Chondrocyte (in vitro differentiated cells): ENCODE results near the gene GSG1L. TPM values are rescaled to one million over a fixed set of nuclear protein-coding genes. Genes with fewer than 3 reads are reported as not detected.
"Not testable (repeated sequence)": the region's sequence is repeated elsewhere in the genome, so short reads cannot be mapped to it uniquely, and the experiment has no call there.

Experiments
- DNase-seq: peaks from one replicate; pipeline ENCODE4 v3.0.0; 2021; ENCODE audit warnings: mixed read lengths, low spot score
- H3K27ac Mint-ChIP-seq: one replicate; pipeline ENCODE4 v1.8.0; 2021; ENCODE audit warnings: mild to moderate bottlenecking, moderate library complexity, mixed read lengths; ENCODE audit not compliant: unreplicated experiment
- H3K27me3 Mint-ChIP-seq: 2 replicates; pipeline ENCODE4 v1.8.0; 2021; ENCODE audit warnings: low read depth, mixed read lengths
- H3K36me3 Mint-ChIP-seq: 2 replicates; pipeline ENCODE4 v1.8.0; 2021; ENCODE audit warnings: low read depth, mixed read lengths
- H3K4me1 Mint-ChIP-seq: 2 replicates; pipeline ENCODE4 v1.8.0; 2021; ENCODE audit warnings: low read depth, mild to moderate bottlenecking, mixed read lengths
- H3K4me3 Mint-ChIP-seq: one replicate; pipeline ENCODE4 v1.8.0; 2021; ENCODE audit warnings: mild to moderate bottlenecking, moderate library complexity, mixed read lengths; ENCODE audit not compliant: unreplicated experiment
- H3K9me3 Mint-ChIP-seq: 2 replicates; pipeline ENCODE4 v1.8.0; 2021; ENCODE audit warnings: low read depth, mixed read lengths
- CTCF ChIP-seq: fragments of 200-600 bp; sonication (generic); IDR thresholded peaks from 2 replicates; pipeline ENCODE4 v1.5.0; 2021; ENCODE audit warnings: antibody characterized with exemption, mild to moderate bottlenecking, moderate library complexity
- total RNA-seq: library from RNA; stranded (reverse); gene quantifications from 3 replicates; pipeline ENCODE4 v1.2.1, GENCODE V29; 2021

The GSG1L gene
- total RNA-seq, 1 donor from 2014 or later = not detected

- no peak for TF ChIP-seq CTCF
- DNase-seq = no peak
- Mint-ChIP-seq H3K4me1 (no peaks in the 10 kb centered on the region), H3K27ac (no peak overlapping the region), H3K27me3 (peaks cover 42% of the 10 kb centered on the region), H3K36me3 (no peaks in the 10 kb centered on the region), H3K4me3 (no peak overlapping the region), H3K9me3 (no peaks in the 10 kb centered on the region)
These were observed 115.8 kb downstream of the GSG1L start for GRCh38 chr16:27947696-27948095.

- TF ChIP-seq CTCF = no peak
- no peak overlapping the region for H3K27ac Mint-ChIP-seq
- no peaks in the 10 kb centered on the region for H3K9me3 Mint-ChIP-seq
- H3K27me3 Mint-ChIP-seq = peaks cover 26% of the 10 kb centered on the region
- H3K4me3 Mint-ChIP-seq = no peak overlapping the region
- H3K36me3 Mint-ChIP-seq = no peaks in the 10 kb centered on the region
- no peaks in the 10 kb centered on the region for H3K4me1 Mint-ChIP-seq
- DNase-seq = no peak
These were observed 118.1 kb downstream of the GSG1L start for GRCh38 chr16:27945233-27945973.

- Mint-ChIP-seq H3K27ac (no peak overlapping the region), H3K4me1 (no peaks in the 10 kb centered on the region), H3K4me3 (no peak overlapping the region), H3K27me3 (peaks cover 26% of the 10 kb centered on the region), H3K9me3 (no peaks in the 10 kb centered on the region), H3K36me3 (no peaks in the 10 kb centered on the region)
- DNase-seq = no peak
- no peak for TF ChIP-seq CTCF
These were observed 119.7 kb downstream of the GSG1L start for GRCh38 chr16:27943766-27944165.

GRCh38 chr16:27942071-27942470 is 121.4 kb downstream of the GSG1L start:
- not testable (repeated sequence) for H3K27ac Mint-ChIP-seq, H3K4me1 Mint-ChIP-seq, DNase-seq, H3K9me3 Mint-ChIP-seq, H3K4me3 Mint-ChIP-seq, H3K36me3 Mint-ChIP-seq
- H3K27me3 Mint-ChIP-seq = peaks cover 21% of the 10 kb centered on the region

- H3K9me3 Mint-ChIP-seq = peaks cover 9% of the 10 kb centered on the region
- no peak for DNase-seq
- H3K27me3 Mint-ChIP-seq = peaks cover 16% of the 10 kb centered on the region
- TF ChIP-seq CTCF = no peak
- no peaks in the 10 kb centered on the region for H3K4me1 Mint-ChIP-seq
- no peak overlapping the region for H3K27ac Mint-ChIP-seq
- H3K36me3 Mint-ChIP-seq = no peaks in the 10 kb centered on the region
- no peak overlapping the region for H3K4me3 Mint-ChIP-seq
These were observed 128.4 kb downstream of the GSG1L start for GRCh38 chr16:27935076-27935475.

GRCh38 chr16:27932542-27933135 is 130.9 kb downstream of the GSG1L start:
- TF ChIP-seq CTCF = no peak
- Mint-ChIP-seq H3K9me3 (peaks cover 9% of the 10 kb centered on the region), H3K36me3 (no peaks in the 10 kb centered on the region), H3K27me3 (peaks cover 28% of the 10 kb centered on the region), H3K27ac (no peak overlapping the region), H3K4me1 (no peaks in the 10 kb centered on the region), H3K4me3 (no peak overlapping the region)
- DNase-seq = no peak
